HG03103 (cell line): ENCODE measurements around the gene FAH.
"Not testable (repeated sequence)": the region's sequence is repeated elsewhere in the genome, so short reads cannot be mapped to it uniquely, and the experiment has no call there.

Experiments used
- ATAC-seq: cut with Tn5 transposase; IDR thresholded peaks from one replicate; pipeline ENCODE4 v1.9.1; 2021; ENCODE audit warnings: low read depth; ENCODE audit not compliant: unreplicated experiment

Gene FAH

GRCh38 chr15:80152896-80153876 lies at the start of gene FAH:
TSS of gene FAH (plus strand) at chr15:80152999. CDS start at chr15:80153055, 56 bp downstream.
- peak; percentile 38 for ATAC-seq

GRCh38 chr15:80105193-80105592 lies 47.6 kb upstream of the FAH start:
- ATAC-seq = no peak

- no peak for ATAC-seq
Measured at GRCh38 chr15:80105595-80105994, 47.2 kb upstream of the FAH start.

- no peak for ATAC-seq
Measured at GRCh38 chr15:80106051-80106450, 46.7 kb upstream of the FAH start.

- no peak for ATAC-seq
Measured at GRCh38 chr15:80107204-80107603, 45.6 kb upstream of the FAH start.

DNA sequence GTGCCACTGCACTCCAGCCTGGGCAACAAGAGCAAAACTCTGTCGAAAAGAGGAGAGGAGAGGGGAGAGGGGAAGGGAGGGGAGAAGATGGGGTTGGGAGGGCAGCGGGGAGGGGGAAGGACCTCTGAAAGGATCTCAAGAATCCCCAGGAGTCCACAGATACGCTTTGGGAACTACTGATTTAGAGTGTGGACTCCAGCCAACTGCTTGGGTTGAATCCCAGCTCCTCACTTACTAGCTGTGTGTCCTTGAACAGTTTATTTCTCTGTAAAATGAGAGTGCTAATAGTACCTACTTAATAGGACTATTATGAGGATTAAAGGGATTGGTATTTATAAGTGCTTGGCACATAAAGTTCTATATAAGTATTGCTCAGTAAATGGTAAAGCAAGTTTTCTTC lies 45.0 kb upstream of the FAH start:
- no peak for ATAC-seq

DNA sequence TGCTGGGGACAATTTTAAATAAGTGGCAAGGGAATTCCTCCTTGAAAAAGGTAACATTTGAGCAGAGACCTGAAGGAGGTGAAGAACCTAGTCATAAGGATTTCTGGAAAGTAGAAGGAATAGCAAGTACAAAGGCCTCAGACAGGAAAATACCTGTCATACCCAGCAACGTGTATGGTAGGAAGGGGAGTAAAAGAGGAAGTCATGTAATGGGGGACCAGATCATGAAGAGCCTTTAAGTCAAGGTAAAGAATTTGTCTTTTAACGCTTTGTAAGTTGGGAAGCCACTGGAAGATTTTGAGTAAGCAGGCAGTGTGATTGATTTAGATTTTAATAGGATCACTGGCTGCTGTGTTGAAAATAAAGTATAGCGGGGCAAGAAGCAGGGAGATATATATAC lies 43.4 kb upstream of the FAH start:
- ATAC-seq = no peak

GRCh38 chr15:80110920-80111319 lies 41.9 kb upstream of the FAH start:
- no peak for ATAC-seq

GRCh38 chr15:80114114-80114513 lies 38.7 kb upstream of the FAH start:
- no peak for ATAC-seq

DNA sequence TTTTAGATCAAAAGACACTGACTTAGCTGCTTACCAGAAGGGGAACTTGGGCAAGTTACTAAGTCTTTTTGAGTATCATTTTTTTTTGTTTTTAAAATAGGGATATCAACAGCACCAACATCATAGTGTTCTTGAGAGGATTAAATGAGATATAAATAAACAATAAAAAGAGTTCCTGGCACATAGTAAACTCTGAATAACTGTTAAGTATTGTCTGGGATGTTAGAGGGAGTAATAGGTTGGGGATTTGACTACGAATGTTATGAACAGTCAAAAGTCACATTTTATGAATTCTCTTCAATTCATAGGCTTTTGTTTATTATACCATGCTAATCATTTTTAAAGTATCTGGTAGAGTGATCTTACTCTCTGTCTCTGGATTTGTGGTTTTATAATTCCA lies 37.8 kb upstream of the FAH start:
- no peak for ATAC-seq

DNA sequence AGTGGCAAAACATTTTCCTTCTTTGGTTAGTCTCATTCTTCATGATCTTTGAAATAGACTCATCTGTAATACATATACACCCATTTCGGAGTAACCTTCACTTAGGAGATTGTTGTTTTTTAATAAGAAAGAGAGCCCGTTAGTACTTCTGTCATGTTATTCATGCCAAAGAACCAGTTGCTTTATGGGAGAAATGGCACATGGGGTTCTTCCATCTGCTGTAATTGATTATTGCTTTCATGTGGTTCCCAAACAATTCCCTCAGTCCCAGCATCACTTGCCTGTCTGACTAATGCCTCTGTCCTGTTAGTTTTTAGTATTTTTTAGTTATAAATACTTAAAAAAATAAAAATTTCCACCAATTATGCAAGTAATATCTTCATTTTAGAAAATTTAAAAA lies 33.8 kb upstream of the FAH start:
- no peak for ATAC-seq

- ATAC-seq = no peak
Measured at GRCh38 chr15:80120636-80121035, 32.2 kb upstream of the FAH start.

DNA sequence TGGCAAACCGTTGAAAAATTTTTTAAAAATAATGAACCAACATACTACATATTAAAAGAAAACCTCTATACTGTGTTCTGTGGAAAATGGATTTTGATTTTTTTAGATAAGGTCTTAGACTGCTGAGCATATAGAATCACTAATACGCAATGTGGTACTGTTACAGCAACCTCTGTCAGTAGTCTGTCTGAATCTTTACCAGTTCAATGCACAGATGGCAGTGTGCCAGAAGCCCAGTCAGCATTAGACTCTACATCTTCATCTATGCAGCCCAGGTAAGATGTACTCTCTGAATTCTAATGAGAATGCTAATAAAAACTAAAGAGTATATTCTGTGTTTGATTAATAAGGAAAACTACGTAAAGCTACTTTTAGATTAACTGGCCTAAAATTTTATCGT lies 31.3 kb upstream of the FAH start:
- no peak for ATAC-seq

DNA sequence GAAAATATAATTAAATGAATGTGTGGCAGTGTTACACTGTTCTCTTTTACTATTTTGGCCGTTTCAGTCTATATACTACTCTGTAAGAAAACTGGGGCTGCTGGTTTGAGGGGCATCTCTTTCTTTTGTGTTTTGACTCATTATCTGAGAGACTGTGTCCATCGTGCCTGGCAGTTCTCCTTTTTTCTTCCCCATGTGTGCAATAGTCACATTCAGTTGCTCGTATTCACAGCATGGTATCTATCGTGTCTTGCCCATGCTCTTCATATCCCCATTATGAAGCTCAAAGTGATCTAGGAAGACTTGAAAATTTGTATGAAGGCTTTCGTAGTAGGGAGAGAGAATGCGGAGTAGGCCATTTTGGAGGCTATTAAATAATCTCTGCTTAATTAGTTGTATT lies 29.8 kb upstream of the FAH start:
- ATAC-seq = no peak

GRCh38 chr15:80127253-80127652 lies 25.5 kb upstream of the FAH start:
- not testable (repeated sequence) for ATAC-seq

- no peak for ATAC-seq
Measured at GRCh38 chr15:80127911-80128310, 24.9 kb upstream of the FAH start.

- no peak for ATAC-seq
Measured at GRCh38 chr15:80132382-80132781, 20.4 kb upstream of the FAH start.

- ATAC-seq = no peak
Measured at GRCh38 chr15:80136854-80137253, 15.9 kb upstream of the FAH start.

DNA sequence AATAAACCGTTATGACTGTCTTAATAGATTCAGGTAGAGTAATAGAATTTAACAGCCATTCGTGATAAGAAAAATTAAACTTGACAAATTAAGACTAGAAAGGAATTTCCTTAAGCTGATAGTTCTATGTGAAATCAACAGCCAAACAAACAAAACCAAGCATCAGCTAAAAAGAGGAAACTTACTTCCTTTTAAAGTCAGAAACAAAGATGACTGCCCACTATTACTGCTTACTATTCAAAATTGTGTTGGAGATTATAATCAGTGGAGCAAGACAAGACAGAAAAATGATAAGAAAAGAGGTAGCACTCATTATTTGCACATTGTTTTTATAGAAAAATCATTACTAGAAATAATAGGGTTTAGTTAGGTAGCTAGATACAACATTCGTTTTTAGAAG lies 13.8 kb upstream of the FAH start:
- no peak for ATAC-seq

DNA sequence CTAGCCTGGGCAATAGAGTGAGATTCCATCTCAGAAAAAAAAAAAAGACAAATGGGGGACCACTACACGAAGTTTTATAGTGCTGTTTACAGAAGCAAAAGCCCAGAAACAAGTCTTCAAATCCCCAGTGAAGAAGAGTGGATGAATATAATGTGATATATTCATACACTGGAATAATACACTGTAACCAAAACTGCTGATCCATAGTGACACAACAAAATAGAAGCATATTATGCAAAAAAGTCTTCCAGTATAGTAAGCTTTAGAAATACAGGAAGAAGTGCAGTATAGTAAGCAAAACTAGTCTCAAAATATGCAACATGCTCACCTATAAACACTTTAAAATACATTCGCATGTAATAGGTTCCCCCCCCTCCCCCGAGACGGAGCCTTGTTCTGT lies 11.9 kb upstream of the FAH start:
- ATAC-seq = no peak

GRCh38 chr15:80141916-80142598 lies 10.7 kb upstream of the FAH start:
- no peak for ATAC-seq

- ATAC-seq = no peak
Measured at GRCh38 chr15:80142646-80143045, 10.2 kb upstream of the FAH start.
